IPS-NIHi11 (cell line): ENCODE measurements around the gene B4GALNT4.
"Not testable (repeated sequence)": the region's sequence is repeated elsewhere in the genome, so short reads cannot be mapped to it uniquely, and the experiment has no call there.

Experiments used
- DNase-seq: peaks from one replicate; pipeline ENCODE4 v3.0.0; 2012; ENCODE audit warnings: mixed read lengths, low spot score

Gene B4GALNT4

DNA sequence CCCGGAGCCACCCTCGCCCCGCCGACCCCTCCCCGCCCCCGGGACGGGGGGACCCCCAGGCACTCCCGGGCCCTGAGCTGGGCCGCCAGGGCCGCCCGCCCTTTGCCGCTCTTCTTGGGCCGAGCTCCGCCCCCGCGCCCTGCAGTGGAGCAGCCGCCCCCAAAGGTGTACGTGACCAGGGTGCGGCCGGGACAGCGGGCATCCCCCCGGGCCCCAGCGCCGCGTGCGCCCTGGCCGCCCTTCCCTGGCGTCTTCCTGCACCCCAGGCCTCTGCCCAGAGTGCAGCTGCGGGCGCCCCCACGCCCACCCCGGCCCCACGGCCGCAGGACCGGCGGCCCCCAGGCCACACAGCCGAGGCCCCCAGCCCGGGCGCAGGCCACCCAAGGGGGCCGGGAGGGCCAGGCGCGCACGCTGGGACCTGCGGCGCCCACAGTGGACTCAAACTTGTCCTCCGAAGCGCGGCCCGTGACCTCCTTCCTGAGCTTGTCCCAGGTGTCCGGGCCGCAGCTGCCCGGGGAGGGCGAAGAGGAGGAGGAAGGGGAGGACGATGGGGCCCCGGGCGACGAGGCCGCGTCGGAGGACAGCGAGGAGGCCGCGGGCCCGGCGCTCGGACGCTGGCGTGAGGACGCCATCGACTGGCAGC, 7.4 kb downstream of the B4GALNT4 start:
- no peak for DNase-seq

DNA sequence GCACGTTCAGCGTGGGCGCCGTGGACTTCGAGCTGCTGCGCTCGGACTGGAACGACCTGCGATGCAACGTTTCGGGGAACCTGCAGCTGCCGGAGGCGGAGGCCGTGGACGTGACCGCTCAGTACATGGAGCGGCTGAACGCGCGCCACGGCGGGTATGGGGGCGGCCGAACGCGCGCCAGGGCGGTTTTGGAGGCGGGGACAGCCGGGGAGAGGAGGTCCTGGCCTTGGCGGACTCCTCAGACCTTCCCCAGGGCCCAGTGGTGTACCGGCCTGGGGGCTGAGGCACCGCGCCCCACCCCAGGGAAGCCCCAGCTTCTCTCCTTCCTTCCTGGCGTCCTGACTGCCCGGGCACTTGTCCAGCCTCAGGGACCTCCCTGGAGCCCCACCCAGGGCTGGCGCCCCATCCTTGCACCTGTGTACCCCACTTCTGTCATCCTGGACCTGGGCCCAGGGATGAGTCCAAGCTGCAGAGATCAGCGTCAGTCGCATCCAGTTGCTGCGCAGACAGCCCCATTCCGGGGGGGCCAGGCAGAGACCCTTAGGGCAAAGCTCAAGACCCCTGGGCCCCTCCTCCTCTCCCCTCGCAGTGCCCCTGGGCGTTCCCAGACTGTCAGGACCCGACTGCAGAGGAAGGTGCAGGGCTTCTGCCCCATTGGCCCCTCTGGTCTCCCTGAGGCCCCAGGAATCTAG, 8.0 kb downstream of the B4GALNT4 start:
- DNase-seq: no peak

DNA sequence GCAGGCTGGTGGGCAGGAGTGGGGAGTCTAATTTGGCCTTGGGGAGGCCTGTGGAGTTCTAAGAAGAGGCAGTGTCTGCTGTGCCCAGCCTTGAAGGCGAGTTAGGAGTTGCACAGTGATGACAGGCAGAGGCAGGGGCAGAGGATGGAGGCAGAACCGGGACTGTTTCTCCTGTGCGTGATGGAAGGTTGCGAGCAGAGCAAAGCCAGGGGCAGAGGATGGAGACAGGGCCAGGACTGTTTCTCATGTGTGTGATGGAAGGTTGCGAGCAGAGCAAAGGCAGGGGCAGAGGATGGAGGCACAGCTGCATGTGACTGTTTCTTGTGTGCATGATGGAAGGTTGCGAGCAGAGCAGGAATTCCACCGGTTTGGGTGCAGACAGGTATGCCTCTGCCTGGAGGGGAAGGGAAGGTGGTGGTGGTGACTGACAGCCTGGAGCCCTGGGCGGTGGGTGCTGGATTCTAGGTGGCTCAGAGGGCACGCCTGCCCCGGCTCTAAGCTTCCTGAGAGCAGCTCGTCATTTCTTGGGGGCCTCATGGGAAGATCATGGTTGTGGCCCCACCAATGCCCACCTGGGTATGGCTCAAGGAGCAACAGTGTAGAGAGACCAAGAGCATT, 8.7 kb downstream of the B4GALNT4 start:
- no peak for DNase-seq

DNA sequence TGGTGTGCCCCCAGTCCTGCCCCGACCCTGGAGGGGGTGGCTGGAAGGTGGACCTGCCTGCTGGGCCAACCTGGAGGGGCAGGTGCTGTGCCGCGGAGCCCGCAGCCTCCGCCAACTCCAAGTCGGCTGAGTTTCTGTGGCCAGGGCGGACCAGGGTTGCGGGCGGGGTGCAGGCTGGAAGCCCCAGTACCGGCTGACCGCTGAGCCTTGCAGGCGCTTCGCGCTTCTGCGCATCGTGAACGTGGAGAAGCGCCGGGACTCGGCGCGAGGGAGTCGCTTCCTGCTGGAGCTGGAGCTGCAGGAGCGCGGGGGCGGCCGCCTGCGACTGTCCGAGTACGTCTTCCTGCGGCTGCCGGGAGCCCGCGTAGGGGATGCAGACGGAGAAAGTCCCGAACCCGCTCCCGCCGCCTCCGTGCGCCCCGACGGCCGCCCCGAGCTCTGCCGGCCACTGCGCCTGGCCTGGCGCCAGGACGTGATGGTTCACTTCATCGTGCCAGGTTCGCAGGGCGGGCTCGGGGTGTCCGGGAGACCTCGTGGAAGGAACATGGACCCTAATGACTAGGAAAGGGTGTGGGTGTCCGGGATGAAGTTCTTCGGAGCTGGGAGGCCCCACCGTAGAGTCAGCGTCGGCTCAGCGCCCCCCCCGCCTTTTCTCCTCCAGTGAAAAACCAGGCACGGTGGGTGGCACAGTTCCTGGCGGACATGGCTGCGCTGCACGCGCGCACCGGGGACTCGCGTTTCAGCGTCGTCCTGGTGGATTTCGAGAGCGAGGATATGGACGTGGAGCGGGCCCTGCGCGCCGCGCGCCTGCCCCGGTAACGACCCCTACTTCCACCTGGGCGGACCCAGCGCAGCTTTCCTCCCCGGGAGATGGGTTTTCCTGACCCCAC, 10.2 kb downstream of the B4GALNT4 start:
- DNase-seq: no peak

DNA sequence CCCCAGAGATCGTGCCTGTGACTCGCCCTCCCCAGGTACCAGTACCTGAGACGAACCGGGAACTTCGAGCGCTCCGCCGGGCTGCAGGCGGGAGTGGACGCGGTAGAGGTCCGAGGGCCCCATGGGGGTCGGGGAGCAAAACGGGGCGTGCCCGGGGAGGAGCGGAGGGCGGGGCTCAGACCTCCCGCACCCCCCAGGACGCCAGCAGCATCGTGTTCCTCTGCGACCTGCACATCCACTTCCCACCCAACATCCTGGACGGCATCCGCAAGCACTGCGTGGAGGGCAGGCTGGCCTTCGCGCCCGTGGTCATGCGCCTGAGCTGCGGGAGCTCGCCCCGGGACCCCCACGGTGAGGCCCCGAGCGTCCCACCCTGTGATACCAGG, 10.8 kb downstream of the B4GALNT4 start:
- no peak for DNase-seq

DNA sequence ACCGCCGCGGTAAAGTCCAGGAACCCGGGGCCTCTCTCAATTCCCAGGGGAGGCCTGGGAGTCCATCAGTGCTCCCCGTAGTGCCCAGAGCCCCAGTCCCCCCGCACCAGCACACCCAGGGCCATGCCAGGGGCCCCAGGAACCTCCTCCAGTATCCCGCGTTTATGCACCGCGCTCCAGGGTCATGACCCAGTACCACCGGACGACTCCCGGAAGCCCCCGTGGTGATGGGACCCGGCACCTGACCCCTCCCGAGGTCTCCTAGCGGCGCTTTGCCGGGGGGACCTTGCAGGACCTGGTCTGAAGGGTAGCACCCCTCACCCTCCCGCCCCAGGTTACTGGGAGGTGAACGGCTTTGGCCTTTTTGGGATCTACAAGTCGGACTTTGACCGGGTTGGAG, 11.2 kb downstream of the B4GALNT4 start:
- DNase-seq: no peak

DNA sequence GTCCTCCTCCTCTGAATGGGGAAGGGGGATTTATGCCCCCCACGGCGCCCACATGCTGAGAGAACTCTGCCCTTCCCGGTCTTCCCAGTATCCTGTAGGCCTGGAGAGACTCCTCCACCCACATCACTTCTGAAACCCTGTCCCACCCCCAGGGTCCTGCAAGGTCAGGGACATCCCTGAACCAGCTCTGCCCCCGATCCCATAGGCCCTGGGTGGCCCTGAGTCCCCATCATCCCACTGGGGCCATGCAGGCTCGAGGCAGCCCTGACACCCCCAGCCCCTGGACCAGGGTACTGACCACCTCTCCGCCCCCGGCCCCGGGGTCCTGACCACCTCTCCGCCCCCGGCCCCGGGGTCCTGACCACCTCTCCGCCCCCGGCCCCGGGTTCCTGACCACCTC, 11.7 kb downstream of the B4GALNT4 start:
- no peak for DNase-seq

DNA sequence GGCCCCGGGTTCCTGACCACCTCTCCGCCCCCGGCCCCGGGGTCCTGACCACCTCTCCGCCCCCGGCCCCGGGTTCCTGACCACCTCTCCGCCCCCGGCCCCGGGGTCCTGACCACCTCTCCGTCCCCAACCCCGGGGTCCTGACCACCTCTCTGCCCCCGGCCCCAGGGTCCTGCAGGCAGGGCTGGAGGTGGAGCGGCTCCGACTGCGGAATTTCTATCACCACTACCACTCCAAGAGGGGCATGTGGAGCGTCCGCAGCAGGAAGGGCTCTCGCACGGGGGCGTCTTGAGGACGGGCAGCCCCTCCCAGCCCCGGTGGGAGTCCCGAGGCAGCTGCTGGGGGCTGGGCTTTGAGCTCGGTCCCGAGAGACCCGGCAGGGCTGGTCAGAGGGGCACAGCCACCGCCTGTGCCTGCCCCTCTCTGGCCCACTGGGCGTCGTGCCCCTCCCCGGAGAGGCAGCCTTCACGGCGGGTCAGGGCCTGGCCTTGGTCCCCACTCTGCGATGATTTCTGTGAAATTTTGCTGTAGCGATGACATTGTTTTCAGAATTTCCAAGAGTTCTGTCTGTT, 12.3 kb downstream of the B4GALNT4 start:
- no peak for DNase-seq

DNA sequence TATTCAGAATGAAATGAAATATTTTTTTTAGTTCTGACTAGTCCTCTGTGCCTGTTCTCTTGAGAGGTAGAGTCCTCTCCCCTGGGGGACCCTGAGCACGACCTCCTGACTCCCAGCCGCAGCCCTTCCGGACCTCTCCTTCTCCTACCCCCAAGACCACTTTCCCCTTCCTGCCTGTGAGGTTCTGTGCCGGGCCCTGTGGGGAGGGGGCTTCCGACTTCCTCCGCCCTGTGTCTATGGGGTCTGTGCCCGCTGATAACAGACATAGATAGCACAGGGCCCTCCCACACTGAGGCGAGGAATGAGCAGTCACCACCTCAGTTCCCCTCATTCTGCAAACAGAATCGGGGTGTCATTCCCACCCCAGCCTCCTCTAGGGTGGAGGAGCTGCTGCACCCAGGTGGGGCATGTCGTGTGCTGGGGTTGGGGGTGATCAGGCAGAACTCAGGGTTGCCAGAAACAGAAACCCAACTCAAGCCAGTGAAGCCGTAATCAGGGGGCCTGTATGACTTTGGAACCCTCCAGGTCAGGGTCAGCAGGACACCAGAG, 12.9 kb downstream of the B4GALNT4 start:
- DNase-seq: no peak

DNA sequence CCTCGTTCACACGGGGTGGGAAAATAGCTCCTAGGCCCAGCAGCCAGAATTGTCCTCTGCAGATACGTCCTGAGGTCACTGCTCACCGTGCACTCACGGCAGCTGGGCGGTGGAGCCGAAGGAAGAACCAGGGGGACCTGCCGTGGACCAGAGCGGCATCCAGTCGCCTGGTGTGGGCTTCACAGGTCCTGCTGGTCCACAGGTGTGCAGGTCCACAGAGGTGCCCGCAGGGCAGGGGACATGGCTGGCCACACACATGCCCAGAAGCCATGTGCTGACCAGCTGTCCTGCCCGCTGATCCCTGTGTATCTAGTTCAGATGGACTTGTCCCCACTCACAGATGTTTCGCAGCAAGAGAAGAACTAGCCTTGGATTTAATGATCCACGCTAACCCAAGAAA, 14.1 kb downstream of the B4GALNT4 start:
- DNase-seq: no peak

DNA sequence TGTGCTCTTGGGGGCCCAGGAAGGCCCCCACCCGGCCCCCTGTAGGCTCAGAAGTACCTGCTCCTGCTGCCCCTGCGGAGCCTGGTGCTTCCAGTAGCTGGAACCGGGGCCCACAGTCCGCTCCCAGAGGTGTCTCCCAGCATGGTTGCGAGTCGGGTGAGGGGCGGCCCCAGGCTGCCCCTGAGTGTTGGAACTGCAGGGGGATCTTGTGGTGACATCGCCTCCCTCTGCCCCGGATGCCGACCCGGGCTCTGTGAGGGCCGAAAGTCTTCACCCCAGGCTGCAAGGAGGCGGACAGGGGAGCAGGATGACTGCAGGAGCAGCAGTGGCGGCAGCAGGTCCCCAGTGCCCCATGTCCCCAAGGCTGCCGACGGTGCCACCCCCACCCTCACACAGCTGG, 15.2 kb downstream of the B4GALNT4 start:
- DNase-seq: no peak

DNA sequence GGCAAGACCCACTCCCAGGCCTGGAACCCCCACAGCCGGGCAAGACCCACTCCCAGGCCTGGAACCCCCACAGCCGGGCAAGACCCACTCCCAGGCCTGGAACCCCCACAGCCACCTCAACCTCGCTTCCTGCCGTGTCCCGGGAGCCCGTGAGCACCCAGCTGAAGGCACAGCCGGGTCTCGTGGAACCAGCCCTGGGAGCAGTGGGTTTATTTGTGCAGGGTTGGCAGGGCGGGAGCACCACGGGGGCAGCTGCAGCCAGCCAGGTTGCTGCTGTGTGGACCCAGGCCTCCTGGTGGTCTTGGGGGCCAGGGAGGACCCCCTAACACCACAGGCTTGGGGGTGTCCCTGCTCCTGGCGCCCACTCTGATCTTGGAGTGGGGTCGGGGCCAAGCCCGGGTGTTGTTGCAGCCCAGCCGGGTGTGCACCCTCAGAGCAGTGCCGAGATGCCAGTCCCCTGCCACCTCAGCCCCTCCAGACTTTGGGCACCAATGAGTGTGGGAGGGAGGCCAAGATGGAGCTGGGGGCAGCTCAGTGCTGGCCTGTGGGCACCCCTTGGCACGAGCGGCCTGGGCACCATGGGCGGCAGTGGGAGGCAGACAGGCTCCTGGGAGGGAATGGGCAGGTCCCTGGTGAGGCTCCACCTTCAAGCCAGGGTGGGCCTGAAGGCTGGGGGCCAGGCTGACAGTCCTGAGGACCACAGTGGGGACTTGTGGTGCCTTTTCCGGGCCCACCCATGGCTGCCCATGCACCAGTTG, 16.5 kb downstream of the B4GALNT4 start:
- DNase-seq: no peak

DNA sequence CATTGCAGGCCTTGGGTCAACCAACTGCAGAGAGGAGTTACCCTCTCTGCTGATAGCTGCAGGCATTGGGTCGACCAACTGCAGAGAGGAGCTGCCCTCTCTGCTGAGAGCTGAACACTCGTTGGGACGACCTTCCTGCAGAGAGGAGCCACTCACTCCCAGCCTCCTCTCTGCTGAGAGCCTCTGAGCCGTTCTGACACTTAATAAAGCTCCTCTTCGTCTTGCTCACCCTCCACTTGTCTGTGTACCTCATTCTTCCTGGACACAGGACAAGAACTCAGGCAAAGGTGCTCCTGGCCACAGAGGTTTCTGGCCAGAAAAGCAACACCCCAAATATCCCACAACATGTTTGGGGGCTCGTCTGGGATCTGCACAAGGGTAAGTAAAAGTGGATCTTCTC, 17.2 kb downstream of the B4GALNT4 start:
- no peak for DNase-seq

DNA sequence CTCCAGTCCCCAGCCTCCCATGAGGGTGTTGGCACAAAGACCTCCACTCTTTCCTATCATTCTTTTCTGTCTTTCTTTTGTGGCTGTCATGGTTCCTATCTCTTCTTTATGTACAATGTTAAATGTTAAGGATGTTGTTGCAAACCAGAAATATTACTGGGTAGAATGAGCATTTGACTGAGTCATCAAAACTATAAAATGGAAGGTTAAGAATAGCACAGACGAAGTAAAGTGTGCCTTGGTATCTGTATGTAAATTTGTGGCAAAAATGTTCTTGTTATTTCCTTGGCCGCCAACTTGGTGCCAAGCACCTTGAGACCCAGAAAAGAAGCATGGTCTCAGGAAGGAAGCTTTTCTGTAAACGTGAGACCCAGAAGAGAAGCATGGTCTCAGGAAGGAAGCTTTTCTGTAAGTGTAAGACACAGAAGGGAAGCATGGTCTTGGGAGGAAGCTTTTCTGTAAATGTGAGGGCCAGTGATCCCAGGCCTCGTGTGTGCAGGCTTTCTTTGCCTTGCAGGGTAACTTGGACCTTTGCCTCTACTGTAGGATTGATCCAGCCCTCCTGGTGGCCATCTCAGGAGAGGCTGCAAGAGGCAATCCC, 18.0 kb downstream of the B4GALNT4 start:
- no peak for DNase-seq

DNA sequence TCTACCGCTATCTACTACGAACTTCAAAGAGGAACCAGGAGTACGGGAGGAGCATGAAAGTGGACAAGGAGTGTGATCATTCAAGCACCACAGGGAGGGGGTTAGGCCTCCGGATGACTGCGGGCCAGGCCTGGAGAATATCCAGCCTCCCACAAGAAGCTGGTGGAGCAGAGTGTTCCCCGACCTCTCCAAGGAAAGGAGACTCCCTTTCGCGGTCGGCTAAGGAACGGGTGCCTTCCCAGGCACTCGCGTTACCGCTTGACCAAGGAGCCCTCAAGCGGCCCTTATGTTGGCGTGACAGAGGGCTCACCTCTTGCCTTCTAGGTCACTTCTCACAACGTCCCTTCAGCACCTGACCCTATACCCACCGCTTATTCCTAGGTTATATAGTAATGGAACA, 20.1 kb downstream of the B4GALNT4 start:
- DNase-seq: not testable (repeated sequence)

DNA sequence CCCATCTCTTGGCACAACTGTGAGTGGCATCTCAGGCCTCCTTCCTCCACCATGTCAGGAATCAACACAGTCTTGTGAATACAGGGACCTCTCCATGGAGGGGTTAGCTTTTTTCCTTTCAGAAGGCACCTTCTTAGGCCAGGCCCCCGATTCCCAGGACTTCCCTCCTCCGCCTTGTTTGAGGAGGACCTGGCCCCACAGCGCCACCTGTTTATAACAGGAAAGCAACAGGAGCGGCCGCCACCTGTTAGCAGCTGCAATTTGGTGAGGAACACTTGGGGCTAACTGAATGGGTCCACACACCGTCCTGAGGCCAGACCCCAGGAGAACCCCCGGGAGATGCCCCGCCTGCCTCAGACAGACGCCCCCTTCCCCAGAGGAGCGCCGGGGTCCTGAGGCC, 20.9 kb downstream of the B4GALNT4 start:
- DNase-seq: peak; percentile 69

DNA sequence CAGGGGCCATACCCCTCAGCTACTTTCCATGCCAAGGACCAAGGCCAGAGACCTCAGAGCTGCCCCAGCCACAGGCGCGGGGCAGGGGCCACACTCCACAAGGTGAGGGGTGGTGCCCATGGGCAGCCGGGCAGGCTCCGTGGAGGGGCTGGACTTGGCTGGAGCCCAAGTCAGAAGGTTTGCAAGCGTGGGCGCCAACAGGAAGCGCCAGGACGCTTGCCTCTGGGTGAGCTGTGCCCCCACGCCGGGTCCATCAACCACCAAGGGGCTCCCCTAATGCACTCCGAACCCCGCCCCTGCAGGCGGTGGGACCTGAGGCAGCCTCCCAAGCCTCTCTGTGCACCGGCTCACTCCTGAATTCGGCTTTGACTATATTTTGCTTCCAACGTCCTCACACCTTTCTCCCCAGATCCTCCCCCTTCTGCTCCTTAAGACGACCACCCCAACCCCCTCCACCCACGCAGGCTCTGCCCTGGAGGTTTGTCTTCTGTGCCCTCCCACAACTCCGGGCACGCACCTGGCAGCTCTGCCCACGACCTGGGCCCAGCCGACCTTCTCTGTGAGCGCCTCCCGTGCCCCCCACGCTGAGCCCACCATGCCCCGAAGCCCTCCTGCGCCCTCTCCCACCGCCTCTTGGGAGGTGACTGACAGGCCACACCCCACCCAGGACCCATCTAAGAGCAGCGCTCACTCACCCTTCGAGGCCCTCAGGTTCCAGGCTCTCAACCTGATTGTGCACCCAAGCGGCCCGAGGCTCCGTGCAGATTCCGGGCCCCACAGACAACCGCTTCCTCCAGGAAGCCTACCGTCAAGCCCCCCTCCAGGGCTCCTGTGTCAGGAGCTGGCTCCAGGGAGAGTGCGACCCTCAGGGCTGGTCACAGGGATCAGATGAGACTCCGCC, 22.1 kb downstream of the B4GALNT4 start:
- no peak for DNase-seq

DNA sequence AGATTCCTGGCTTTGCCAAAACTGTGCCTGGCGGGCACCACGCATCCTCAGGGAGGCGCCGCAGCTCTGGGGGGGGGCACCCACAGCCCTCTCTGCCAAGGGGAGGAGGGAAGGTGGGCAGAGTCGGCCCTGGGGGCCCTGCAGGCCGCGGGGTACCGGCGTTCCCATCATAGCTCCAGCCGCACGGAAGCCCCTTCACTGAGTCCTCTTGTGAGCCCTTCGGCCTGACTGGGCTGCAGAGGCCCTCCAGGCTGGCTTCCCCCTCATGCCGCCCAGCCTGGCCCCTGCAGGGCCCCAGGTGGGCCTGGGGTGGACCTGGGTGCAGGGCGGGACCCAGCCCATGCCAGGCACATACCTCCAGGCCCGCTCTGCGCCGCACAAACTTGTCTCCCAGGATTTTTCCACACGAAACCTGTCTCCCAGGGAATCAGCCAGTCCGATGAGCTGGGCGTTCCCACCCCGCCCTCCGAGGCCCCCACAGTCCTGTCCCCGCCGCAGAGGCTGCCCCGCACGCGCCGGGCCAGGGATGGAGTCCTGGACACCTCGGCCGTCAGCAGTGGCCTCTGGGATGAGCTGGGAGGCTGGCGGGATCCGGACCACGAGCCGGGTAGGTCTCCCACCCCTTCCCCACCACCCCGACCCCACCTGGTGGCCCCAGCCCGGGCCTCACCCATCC, 22.9 kb downstream of the B4GALNT4 start:
- DNase-seq: no peak
